NCI-H1930 (cell line): ENCODE results near the gene SDSL.

Source experiments
- DNase-seq, 2 experiments: peaks; one replicate each; lab custom pipeline; 2025; lab: John Stamatoyannopoulos, UW

Gene SDSL

GRCh38 chr12:113422030-113422885 lies at the start of gene SDSL:
Gene SDSL (plus strand): TSS chr12:113422380. CDS start chr12:113427983, 5,603 bp downstream.
- no peak for DNase-seq

- no peak for DNase-seq
Observed at GRCh38 chr12:113373440-113373839, 48.7 kb upstream of the SDSL start.

- no peak for DNase-seq
Observed at GRCh38 chr12:113373969-113374368, 48.2 kb upstream of the SDSL start.

- DNase-seq = no peak
Observed at GRCh38 chr12:113374823-113375428, 47.3 kb upstream of the SDSL start.

GRCh38 chr12:113378291-113378690 lies 43.9 kb upstream of the SDSL start:
- DNase-seq = no peak

- DNase-seq = no peak
Observed at GRCh38 chr12:113381220-113381619, 41.0 kb upstream of the SDSL start.

- no peak for DNase-seq
Observed at GRCh38 chr12:113382206-113382605, 40.0 kb upstream of the SDSL start.

- DNase-seq = no peak
Observed at GRCh38 chr12:113384778-113385177, 37.4 kb upstream of the SDSL start.

- DNase-seq = no peak
Observed at GRCh38 chr12:113385282-113385882, 36.8 kb upstream of the SDSL start.

- DNase-seq = no peak
Observed at GRCh38 chr12:113386866-113387566, 35.2 kb upstream of the SDSL start.

- DNase-seq = no peak
Observed at GRCh38 chr12:113387631-113388030, 34.5 kb upstream of the SDSL start.

- no peak for DNase-seq
Observed at GRCh38 chr12:113388351-113388750, 33.8 kb upstream of the SDSL start.

GRCh38 chr12:113390064-113391043 lies 31.8 kb upstream of the SDSL start:
- no peak for DNase-seq

GRCh38 chr12:113391145-113391544 lies 31.0 kb upstream of the SDSL start:
- no peak for DNase-seq

- DNase-seq = no peak
Observed at GRCh38 chr12:113391650-113392337, 30.4 kb upstream of the SDSL start.

GRCh38 chr12:113392520-113392919 lies 29.7 kb upstream of the SDSL start:
- DNase-seq = no peak

GRCh38 chr12:113392988-113393579 lies 29.1 kb upstream of the SDSL start:
- DNase-seq = no peak

GRCh38 chr12:113393749-113394148 lies 28.4 kb upstream of the SDSL start:
- DNase-seq = no peak

- DNase-seq = no peak
Observed at GRCh38 chr12:113395119-113395518, 27.1 kb upstream of the SDSL start.

GRCh38 chr12:113396200-113396599 lies 26.0 kb upstream of the SDSL start:
- no peak for DNase-seq
